G401.6 (cell line): Measurements from ENCODE around the gene PTCSC3.

Experiments used
- FAIRE-seq: peaks from 2 replicates; lab custom pipeline; 2012; peaks lifted over from hg19 to GRCh38; lab: Jason Lieb, UNC

The PTCSC3 gene

GRCh38 chr14:36176524-36176923, at the start of gene PTCSC3:
Gene PTCSC3 (minus strand): TSS chr14:36176722.
- no peak for FAIRE-seq

GRCh38 chr14:36226164-36226563, 49.6 kb upstream of the PTCSC3 start:
- FAIRE-seq, result no peak

DNA sequence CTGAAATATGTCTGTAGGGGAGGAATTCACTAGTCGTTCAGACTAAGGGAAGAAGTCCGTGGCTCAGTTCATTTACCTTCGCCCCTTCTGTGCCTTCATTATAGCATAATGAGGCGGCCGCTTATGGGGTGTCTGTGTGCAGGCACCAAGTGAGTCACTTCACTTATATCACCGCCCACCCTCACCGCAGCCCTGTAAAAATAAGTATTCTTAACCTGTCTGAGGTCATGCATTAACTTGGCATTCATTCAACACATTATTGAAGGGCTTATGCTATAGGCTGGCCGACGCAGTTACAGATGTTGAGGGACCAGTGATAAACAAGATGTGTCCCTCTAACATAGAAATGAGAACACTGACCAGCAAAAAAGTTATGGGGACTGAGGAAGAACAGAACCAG, 47.7 kb upstream of the PTCSC3 start:
- no peak for FAIRE-seq

- no peak for FAIRE-seq
Measured at GRCh38 chr14:36223558-36223957, 47.0 kb upstream of the PTCSC3 start.

DNA sequence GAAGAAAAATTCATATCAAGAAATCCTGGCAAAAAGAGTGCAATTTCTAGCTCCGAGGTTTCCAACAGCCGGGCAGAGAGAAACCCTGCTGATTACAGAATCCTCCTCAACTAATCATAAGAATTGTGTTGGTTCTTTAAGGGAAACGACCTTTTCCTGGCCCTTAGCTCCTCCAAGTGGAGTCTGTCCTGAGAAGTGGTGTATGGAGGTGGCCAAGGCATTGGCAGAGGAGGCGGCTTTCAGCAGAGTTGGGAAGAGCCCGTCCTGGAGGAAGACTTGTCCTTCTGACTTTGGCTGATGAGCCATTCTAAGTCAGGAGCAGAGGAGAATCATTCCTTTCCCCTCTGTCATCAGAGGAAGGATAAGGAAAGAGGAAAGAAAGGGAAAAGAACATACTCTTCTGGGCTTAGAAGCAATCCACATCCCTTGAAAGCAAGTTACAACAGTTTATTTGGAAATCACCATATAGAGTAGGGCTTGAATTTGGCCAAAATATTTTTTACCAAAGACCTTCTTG, 46.5 kb upstream of the PTCSC3 start:
- no peak for FAIRE-seq

GRCh38 chr14:36222337-36222736, 45.8 kb upstream of the PTCSC3 start:
- FAIRE-seq, result no peak

- no peak for FAIRE-seq
Measured at GRCh38 chr14:36221112-36221511, 44.6 kb upstream of the PTCSC3 start.

- no peak for FAIRE-seq
Measured at GRCh38 chr14:36217732-36218131, 41.2 kb upstream of the PTCSC3 start.

- no peak for FAIRE-seq
Measured at GRCh38 chr14:36217027-36217426, 40.5 kb upstream of the PTCSC3 start.

GRCh38 chr14:36215217-36215598, 38.7 kb upstream of the PTCSC3 start:
- no peak for FAIRE-seq

- no peak for FAIRE-seq
Measured at GRCh38 chr14:36214476-36215216, 38.1 kb upstream of the PTCSC3 start.

DNA sequence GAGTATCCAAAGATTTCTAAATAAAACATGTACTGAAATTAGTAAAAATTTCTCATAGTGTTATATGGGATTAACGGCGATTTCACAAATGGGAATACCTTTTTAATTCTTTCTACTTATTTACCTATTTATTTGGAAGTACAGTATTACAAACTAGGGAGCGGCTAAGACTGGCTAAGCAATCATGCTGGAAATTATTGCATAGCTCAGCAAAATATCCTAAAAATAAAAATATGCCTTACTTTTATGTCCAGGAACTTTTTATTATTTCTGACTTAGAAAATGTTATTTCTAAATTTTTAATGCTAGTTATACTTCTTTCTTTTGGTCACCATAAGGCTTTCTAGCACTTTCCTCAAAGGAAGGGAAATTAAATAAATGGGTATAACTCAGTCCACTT, 36.5 kb upstream of the PTCSC3 start:
- no peak for FAIRE-seq

- FAIRE-seq, result no peak
Measured at GRCh38 chr14:36212577-36212976, 36.1 kb upstream of the PTCSC3 start.

DNA sequence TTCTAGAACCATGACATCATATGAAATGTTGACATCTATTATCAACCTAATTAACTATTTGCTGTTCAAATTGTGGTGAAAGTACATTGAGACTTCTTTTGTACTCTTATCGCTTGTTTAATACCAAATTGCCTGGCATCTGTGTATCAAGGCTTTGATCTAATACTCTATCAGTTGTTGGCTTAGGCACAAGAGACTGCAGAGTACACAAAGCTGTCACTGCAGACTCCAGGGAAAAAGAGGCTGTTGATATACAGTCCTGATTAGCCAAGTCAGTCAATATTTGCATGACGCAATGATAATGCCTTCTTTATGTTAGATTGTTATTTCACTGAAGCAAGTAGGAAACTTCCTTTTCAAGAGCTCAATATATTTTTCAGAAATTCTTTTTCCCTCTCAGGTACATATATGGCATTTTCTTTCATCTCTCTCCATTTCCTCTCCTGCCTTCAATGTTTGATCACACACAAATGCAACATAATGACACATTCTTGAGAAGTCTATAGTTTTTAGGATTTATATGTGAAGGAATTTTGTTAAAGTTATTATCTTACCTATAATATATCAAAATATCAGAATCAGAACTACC, 32.3 kb upstream of the PTCSC3 start:
- FAIRE-seq, result no peak

- no peak for FAIRE-seq
Measured at GRCh38 chr14:36207500-36207899, 31.0 kb upstream of the PTCSC3 start.

DNA sequence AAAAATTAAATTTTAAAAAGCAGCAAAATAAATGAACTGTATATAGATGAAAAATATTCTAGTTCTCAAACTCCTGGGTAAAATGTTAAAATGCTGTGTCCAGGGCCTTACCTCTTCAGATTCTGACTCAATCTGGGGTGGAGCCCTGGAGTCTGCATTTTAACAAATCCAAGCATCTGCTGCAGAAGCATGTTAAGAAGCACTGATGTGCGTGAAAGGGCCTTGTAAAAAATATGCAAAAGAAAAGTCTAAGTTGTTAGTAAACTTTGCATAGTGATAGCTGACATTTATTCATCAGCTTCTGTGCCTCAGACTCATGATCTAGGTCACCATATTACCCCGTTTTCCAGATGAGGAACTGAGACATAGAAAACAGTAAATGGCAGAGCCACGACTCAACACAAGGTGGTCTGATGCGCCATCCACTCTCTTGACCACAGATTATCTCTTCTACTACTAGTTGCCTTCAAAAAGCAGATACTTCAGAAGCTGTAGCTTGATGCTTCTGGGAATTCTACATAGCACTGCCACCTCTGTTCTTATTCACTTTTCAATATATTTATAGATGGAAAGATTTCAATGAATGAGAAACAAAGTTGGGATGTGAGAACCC, 28.0 kb upstream of the PTCSC3 start:
- no peak for FAIRE-seq

DNA sequence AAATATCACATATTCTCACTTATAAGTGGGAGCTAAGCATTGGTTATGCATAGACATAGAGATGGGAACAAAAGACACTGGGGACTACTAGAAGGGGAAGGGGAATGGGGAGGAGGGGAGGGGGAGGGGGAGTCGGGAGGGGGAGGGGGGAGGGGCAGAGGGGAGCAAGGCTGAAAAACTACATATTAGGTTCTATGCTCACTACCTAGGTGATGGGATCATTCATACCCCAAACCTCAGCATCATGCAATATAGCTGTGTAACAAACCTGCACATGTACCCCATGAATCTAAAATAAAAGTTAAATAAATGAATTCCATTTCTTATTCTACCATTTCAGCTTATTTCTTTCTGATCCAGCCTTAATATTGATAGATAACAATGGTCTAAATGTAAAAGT, 21.9 kb upstream of the PTCSC3 start:
- no peak for FAIRE-seq

GRCh38 chr14:36194663-36195062, 18.1 kb upstream of the PTCSC3 start:
- no peak for FAIRE-seq

DNA sequence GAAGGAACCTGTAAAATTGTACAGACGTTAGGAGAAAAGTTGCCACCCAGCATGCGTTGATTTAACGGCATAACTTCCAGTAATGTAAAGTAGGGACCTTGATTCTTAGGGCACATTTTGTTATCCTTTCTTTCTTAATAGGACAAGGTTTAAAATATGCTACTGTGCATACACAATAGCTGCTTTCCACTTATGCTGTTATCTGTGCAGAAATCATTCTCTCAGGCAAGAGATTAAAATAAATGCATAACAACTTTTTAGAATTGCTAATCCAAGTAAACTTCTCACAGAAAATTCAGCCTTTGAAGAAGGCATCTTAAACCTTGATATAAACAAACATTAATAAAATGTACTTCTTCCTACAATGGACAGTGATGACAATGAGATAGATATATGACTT, 16.0 kb upstream of the PTCSC3 start:
- no peak for FAIRE-seq

GRCh38 chr14:36183402-36183801, 6.9 kb upstream of the PTCSC3 start:
- no peak for FAIRE-seq

DNA sequence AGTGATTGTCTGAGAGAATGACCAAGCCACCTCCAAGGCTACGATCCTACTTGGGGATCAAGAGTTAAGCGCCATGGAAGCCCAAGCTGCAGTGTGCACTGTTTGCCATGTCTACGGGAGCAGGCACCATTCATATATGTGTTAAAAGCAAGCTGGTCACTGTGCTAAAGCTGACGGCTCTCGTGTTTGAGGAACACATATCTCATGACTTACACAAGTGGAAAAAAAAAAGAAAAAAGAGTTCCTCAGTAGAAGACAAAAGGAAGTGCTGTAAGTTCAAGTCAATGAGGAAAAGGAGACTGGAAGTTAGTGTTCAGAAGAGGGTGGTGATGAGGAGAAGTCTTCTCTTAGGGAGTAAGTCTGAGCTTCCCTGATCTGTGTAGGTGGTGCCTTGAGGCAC, 4.9 kb upstream of the PTCSC3 start:
- no peak for FAIRE-seq

DNA sequence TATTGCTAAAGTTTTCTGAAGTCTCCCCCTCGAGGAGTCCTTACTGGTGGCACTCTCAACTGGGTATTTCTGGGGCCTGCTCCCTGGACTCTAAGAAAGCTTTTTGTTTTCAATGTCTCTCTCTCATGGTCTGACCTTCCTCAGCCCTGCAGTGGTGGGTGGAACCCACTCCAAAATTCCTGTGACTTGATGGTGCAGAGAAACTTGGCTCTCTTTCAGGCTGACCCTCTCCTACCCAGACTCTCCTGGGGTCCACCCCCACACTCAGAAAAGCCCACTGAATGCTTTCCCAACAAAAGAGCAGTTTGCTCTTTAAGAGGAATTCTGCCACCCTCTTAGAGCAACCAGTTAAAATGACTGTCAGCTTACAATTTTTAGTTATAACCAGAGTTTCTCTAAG, 967 bp upstream of the PTCSC3 start:
- FAIRE-seq, result no peak

- no peak for FAIRE-seq
Measured at GRCh38 chr14:36174767-36175424, 1.6 kb downstream of the PTCSC3 start.
